Left lung (tissue), 10 donors: ENCODE results near the gene IFT122. TPM values are rescaled to one million over a fixed set of nuclear protein-coding genes. Genes with fewer than 3 reads are reported as not detected.
A peak's percentile ranks its signal among the peaks of the same experiment; 100 is the strongest.

Experiments used
- ATAC-seq: fragments of 200-7000 bp; cut with Tn5 transposase; one replicate; pipeline ENCODE4 v1.9.1; 2020; ENCODE audit warnings: moderate library complexity
- DNase-seq, 4 donors: peaks; one replicate each; pipeline ENCODE4 v3.0.0-alpha.2; 2013 to 2020
- H3K27ac ChIP-seq, 2 donors: fragments of 200-600 bp; sonication (generic) in 1 of 2; one replicate each; pipeline versions ENCODE4 v1.5.0 to v1.8.0; 2020 to 2021
- H3K27me3 ChIP-seq, 2 donors: fragments of 200-600 bp; sonication (generic) in 1 of 2; one replicate each; pipeline versions ENCODE4 v1.5.0 to v1.8.0; 2020 to 2021
- H3K36me3 ChIP-seq, 2 donors: fragments of 200-600 bp; sonication (generic) in 1 of 2; one replicate each; pipeline versions ENCODE4 v1.5.0 to v1.8.0; 2020 to 2021
- H3K4me1 ChIP-seq, 2 donors: fragments of 200-600 bp; one replicate each; pipeline ENCODE4 v1.8.0; 2021
- H3K4me3 ChIP-seq, 2 donors: fragments of 200-600 bp; sonication (generic) in 1 of 2; one replicate each; pipeline versions ENCODE4 v1.5.0 to v1.8.0; 2020 to 2021; ENCODE audit warnings: mild to moderate bottlenecking in 1 of 2
- H3K9me3 ChIP-seq, 2 donors: fragments of 200-600 bp; sonication (generic) in 1 of 2; one replicate each; pipeline versions ENCODE4 v1.5.0 to v1.8.0; 2020 to 2021
- CTCF ChIP-seq, 2 donors: fragments of 200-600 bp; sonication (generic) in 1 of 2; IDR thresholded peaks; one replicate each; pipeline versions ENCODE4 v1.5.0 to v1.8.0; 2021; ENCODE audit warnings: antibody characterized with exemption in 2 of 2
- intact Hi-C, 2 donors: fragments of 100-400 bp; cut with DNase I; formaldehyde crosslinking; loops; one replicate each; pipeline versions ENCODE4 v1.11.2 to v1.14.2; 2022
- polyA plus RNA-seq, 6 donors: library from polyadenylated mRNA; unstranded; fragments of 120-200 nt; gene quantifications; one replicate each; pipeline ENCODE4 v1.2.1, GENCODE V29; 2013; ENCODE audit not compliant: insufficient read length in 6 of 6
- total RNA-seq, 2 donors: library from RNA; stranded (reverse); fragmentation: NEBNext Ultra II Directional; extraction: Animal tissue kit (Norgen Biotek cat#: 25700); gene quantifications; one replicate each; pipeline ENCODE4 v1.2.1, GENCODE V29; 2021
- donor health status: DM: no; HTN: yes; CAD: no.
- donor health status: DM: no; HTN: no; CAD: no.

IFT122 gene
- total and polyA plus RNA-seq, 8 donors = 21.2 to 79.7 (median 71.3) TPM

- DNase-seq = no peak
- H3K4me1 ChIP-seq = peaks cover 8 to 37% of the 10 kb centered on the region in 2 donors
- intact Hi-C loops = no loop called here
- H3K9me3 ChIP-seq = no peaks in the 10 kb centered on the region
- TF ChIP-seq CTCF (IDR thresholded peaks at IDR 0.05) = no peak
- H3K36me3 ChIP-seq = peaks cover 0 to 25% of the 10 kb centered on the region in 2 donors
- H3K27ac ChIP-seq = peak overlapping the region; percentile 75 to 87
- peak; percentile 41 for ATAC-seq
- no peaks in the 10 kb centered on the region for H3K27me3 ChIP-seq
- peak overlapping the region; percentile 83 to 92 for H3K4me3 ChIP-seq
Observed at GRCh38 chr3:129398803-129399144, 41.2 kb upstream of the IFT122 start.

GRCh38 chr3:129399145-129399894, 40.7 kb upstream of the IFT122 start:
- DNase-seq (peak in 3 of 4 donors; percentile 82 to 95 (median 93)), ATAC-seq (peak; percentile 93)
- Histone ChIP-seq H3K4me3 (peak overlapping the region; percentile 83 to 92), H3K27ac (peak overlapping the region; percentile 75 to 87), H3K27me3 (no peaks in the 10 kb centered on the region), H3K4me1 (peaks cover 8 to 37% of the 10 kb centered on the region in 2 donors), H3K9me3 (no peaks in the 10 kb centered on the region), H3K36me3 (peaks cover 0 to 21% of the 10 kb centered on the region in 2 donors)
- TF ChIP-seq CTCF (IDR thresholded peaks at IDR 0.05) = peak; percentile 72 to 77
- intact Hi-C loops = no loop called here

- Histone ChIP-seq H3K4me3 (peak overlapping the region; percentile 83 to 92), H3K27ac (peak overlapping the region; percentile 75 to 87), H3K36me3 (peaks cover 0 to 21% of the 10 kb centered on the region in 2 donors), H3K9me3 (no peaks in the 10 kb centered on the region), H3K4me1 (peaks cover 8 to 34% of the 10 kb centered on the region in 2 donors), H3K27me3 (no peaks in the 10 kb centered on the region)
- intact Hi-C loops = no loop called here
- TF ChIP-seq CTCF (IDR thresholded peaks at IDR 0.05) = no peak
- ATAC-seq = no peak
- no peak for DNase-seq
Observed at GRCh38 chr3:129399895-129400357, 40.1 kb upstream of the IFT122 start.

GRCh38 chr3:129402210-129402609, 37.8 kb upstream of the IFT122 start:
- DNase-seq (no peak), ATAC-seq (no peak)
- Histone ChIP-seq H3K27ac (no peak overlapping the region), H3K4me1 (peaks cover 8 to 15% of the 10 kb centered on the region in 2 donors), H3K4me3 (no peak overlapping the region), H3K36me3 (no peaks in the 10 kb centered on the region), H3K27me3 (no peaks in the 10 kb centered on the region), H3K9me3 (no peaks in the 10 kb centered on the region)
- intact Hi-C loops = no loop called here
- no peak for TF ChIP-seq CTCF (IDR thresholded peaks at IDR 0.05)

- DNase-seq (no peak), ATAC-seq (no peak)
- Histone ChIP-seq H3K4me1 (peaks cover 8 to 11% of the 10 kb centered on the region in 2 donors), H3K36me3 (no peaks in the 10 kb centered on the region), H3K4me3 (no peak overlapping the region), H3K27ac (no peak overlapping the region), H3K9me3 (no peaks in the 10 kb centered on the region), H3K27me3 (no peaks in the 10 kb centered on the region)
- no peak for TF ChIP-seq CTCF (IDR thresholded peaks at IDR 0.05)
- intact Hi-C loops = no loop called here
Observed at GRCh38 chr3:129402616-129403015, 37.4 kb upstream of the IFT122 start.
